ENCODE measurements around the gene TMEM107.

DNA sequence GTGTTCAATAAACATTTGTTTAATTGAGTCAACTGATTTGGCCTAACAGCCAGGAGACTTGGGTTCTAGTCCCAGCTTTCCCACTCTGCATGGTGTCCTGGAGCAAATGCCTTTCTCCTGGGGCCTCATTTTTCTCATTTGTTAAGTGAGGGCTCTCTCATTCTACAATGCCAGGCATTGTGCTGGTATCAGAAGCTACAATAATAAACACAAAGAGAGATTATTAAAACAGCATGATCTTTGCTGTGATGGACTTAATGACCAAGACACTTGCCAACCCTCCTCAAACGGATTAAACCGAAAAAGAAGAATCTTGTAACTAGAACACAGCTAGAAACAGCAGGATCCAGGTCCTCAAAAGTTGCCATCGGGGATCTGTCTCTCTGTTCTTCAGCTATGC lies 8.7 kb downstream of the TMEM107 start:
- TF ChIP-seq, protein P1, sequence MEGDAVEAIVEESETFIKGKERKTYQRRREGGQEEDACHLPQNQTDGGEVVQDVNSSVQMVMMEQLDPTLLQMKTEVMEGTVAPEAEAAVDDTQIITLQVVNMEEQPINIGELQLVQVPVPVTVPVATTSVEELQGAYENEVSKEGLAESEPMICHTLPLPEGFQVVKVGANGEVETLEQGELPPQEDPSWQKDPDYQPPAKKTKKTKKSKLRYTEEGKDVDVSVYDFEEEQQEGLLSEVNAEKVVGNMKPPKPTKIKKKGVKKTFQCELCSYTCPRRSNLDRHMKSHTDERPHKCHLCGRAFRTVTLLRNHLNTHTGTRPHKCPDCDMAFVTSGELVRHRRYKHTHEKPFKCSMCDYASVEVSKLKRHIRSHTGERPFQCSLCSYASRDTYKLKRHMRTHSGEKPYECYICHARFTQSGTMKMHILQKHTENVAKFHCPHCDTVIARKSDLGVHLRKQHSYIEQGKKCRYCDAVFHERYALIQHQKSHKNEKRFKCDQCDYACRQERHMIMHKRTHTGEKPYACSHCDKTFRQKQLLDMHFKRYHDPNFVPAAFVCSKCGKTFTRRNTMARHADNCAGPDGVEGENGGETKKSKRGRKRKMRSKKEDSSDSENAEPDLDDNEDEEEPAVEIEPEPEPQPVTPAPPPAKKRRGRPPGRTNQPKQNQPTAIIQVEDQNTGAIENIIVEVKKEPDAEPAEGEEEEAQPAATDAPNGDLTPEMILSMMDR (conservative IDR thresholded peaks at IDR 0.05 in 1 of 2, IDR thresholded peaks at IDR 0.05 in 1 of 2; ENCODE audit: low read depth in 1 of 2, low read length in 2 of 2): no peak
- TF ChIP-seq EZH2 (IDR thresholded peaks at IDR 0.05; ENCODE audit: low read length, missing control alignments): no peak

All from fibroblast of lung (primary cell).